ENCODE measurements around the gene IFNE.

IFNE gene, protein sequence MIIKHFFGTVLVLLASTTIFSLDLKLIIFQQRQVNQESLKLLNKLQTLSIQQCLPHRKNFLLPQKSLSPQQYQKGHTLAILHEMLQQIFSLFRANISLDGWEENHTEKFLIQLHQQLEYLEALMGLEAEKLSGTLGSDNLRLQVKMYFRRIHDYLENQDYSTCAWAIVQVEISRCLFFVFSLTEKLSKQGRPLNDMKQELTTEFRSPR

DNA sequence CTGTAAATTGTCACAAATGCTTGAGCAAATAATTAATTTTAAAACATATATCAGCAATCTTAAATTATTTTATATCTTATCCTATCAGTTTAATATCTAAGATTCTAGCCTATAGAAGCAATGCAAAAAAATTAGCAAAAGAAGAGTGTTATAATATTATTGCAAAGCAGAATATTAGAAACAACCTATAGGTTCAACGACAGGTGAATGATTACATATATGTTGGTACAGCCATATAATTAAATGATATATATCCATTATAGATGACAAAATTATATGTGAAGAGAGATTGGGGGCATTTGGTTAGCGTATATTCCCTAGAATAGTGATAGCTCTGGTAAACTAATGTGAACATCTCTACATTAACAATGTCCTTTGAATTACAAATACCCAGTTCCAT, at the start of gene IFNE:
IFNE (minus strand) TSS at position 101 of the 400 bp plus-strand sequence. CDS start 619 bp downstream, outside the sequence.
- no peak for DNase-seq (ENCODE audit: low read depth)

DNA sequence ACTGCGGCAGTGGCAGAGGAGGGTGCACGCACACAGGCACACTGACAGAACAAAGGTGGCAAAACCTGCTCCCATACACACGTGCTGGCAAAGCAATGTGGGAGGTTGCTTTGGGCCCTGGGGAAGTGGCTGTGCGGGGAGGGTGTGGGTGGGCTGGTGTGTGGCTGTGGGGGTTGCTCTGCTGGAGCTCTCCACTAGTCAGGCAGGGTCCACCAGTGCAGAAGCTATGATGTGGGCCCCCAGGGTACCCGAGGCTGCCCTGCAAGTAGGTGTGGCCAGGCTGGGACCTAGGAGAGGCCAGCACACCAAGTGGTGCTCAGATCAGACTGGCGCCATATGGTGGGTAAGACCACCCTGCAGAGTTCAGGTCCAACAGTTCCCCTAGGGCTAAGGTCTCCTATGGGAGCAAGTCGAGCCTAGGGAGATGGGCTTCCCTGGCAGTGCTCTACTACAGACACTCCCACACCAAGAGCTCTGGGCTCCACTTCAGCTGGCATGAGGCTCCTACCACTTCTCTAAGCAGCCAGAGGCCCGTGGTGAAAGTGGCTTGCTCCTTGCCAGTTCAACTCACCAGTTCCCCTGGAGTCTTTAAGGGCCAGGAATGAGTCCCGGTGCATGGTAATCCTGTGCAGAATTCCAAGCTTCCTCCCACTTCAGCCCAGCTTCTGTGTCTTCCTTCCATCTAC, 46.2 kb upstream of the IFNE start:
- DNase-seq (ENCODE audit: low read depth) = no peak

DNA sequence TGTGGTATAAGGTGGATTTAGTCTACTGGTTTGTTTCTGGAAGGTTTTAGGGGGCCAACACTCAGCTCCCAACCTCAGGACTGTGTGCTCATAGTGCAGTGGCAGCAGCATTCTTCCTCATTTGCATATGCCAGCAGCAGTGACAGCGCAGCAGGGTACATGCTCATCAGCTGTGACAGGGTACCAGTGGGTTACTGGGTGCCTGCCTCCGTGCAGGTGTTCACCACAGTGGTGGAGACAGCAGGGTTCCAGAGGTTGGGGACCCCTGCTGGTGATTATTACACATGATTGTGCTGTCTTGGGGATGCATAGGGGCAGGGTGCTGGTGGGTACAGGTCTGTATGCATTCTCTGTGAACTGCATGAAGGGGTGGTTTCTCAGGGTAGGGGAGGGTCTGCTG, 45.5 kb upstream of the IFNE start:
- DNase-seq (ENCODE audit: low read depth) = no peak

DNA sequence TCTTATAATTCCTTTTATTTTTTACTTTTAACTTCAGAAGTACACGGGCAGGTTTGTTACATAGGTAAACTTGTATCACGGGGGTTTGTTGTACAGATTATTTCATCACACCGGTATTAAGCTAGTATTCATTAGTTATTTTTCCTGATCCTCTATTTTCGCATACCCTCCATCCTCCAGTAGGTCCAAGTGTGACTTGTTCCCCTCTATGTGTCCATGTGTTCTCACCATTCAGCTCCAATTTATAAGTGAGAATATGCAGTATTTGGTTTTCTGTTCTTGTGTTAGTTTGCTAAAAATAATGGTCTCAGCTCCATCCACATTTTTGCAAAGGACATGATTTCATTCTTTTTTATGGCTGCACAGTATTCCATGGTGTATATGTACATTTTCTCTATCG, 43.1 kb upstream of the IFNE start:
- DNase-seq (ENCODE audit: low read depth) = no peak

DNA sequence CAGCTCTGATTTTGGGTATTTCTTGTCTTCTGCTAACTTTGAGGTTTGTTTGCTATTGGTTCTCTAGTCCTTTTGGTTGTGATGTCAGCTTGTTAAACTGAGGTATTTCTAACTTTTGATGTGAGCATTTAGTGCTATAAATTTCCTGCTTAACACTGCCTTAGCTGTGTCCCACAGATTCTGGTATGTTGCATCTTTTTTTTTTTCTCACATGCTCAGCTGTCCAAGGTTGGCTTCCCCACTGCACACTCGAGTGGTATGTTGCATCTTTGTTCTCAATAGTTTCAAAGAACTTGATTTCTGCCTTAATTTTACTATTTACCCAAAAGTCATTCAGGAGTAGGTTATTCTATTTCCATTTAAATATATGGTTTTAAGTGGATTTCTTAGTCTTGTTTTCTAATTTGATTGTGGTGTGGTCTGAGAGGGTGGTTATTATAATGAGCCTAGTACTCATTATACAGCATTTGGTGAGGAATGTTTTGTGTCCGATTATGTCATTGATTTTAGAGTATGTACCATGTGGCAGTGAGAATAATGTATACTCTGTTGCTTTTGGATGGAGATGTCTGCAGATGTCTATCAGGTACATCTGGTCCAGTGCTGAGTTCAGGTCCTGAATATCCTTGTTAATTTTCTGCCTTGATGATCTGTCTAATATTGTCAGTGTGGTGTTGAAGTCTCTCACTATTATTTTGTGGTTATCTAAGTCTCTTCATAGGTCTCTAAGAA, 42.2 kb upstream of the IFNE start:
- DNase-seq (ENCODE audit: low read depth) = no peak

DNA sequence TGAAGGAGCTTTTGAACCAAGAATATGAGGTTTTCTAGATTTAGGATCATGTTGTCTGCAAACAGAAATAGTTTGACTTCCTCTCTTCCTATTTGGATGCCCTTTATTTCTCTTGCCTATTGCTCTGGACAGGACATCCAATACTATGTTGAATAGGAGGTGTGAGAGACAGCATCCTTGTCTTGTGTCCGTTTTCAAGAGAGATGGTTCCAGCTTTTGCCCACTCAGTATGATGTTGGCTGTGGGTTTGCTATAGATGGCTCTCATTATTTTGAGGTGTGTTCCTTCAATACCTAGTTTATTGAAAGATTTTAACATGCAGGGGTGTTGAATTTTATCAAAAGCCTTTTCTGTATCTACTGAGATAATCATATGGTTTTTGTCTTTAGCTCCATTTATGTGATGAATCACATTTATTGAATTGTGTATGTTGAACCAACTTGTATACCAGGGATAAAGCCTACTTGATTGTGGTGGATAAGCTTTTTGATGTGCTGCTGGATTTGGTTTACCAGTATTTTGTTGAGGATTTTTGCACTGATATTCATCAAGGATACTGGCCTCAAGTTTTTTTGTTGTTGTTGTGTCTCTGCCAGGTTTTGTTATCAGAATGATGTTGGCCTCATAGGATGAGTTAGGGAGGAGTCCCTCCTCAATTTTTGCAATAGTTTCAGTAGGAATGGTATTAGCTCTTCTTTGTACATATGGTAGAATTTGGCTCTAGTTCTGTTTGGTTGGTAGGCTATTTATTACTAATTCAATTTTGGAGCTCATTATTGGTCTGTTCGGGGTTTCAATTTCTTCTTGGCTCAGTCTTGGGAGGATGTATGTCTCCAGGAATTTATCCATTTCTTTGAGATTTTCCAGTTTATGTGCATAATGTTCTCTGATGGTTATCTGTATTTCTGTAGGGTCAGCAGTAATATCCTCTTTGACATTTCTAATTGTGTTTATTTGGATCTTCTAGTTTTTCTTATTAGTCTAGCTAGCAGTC, 41.2 kb upstream of the IFNE start:
- DNase-seq (ENCODE audit: low read depth) = no peak

DNA sequence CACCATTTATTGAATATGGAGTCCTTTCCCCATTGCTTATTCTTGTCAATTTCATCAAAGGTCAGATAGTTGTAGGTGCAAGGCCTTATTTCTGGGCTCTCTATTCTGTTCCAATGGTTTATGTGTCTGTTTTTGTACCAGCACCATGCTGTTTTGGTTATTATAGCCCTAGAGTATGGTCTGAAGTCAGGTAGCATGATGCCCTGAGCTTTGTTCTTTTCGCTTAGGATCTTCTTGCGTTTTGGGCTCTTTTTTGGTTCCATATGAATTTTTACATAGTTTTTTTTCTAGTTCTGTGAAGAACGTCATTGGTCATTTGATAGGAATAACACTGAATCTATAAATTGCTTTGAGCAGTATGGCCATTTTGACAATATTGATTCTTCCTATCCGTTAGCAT, 40.2 kb upstream of the IFNE start:
- DNase-seq (ENCODE audit: low read depth) = no peak

DNA sequence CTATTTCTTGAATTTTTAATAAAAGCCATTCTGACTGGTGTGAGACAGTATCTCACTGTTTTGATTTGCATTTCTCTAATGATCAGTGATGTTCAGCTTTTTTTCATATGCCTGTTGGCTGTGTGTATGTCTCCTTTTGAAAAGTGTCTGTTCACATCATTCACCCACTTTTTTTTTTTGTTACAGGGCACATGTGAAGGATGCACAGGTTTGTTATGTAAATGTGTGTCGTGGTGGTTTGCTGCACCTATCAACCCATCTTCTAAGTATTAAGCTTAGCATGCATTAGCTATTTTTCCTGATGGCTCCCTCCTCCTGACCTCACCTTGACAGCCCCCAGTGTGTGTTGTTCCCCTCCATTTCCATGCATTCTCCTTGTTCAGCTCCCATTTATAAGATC, 39.3 kb upstream of the IFNE start:
- no peak for DNase-seq (ENCODE audit: low read depth)

DNA sequence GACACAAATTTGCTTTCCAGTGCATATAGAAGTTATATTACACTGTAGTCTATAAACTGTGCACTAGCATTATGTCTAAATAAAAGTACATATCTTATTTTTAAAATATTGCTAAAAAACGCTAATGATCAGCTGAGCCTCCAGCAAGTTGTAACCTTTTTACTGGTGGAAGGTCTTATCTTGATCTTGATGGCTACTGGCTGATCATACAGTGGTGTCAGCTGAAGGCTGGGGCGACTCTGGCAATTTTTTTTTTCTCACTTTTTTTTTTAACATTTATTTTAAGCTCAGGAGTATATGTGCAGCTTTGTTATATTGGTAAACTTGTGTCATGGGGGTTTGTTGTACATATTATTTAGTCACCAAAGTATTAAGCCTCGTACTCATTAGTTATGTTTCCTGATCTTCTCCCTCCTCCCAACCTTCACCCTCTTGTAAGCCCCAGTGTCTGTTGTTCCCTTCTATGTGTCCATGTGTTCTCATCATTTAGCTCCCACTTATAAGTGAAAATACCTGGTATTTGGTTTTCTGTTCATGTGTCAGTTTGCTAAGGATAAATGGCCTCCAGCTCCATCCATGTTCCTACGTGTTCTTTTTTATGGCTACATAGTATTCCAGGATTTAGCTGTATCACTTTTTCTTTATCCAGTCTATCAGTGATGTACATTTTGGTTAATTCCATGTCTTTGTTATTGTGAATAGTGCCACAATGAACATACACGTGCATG, 38.6 kb upstream of the IFNE start:
- DNase-seq (ENCODE audit: low read depth) = no peak

DNA sequence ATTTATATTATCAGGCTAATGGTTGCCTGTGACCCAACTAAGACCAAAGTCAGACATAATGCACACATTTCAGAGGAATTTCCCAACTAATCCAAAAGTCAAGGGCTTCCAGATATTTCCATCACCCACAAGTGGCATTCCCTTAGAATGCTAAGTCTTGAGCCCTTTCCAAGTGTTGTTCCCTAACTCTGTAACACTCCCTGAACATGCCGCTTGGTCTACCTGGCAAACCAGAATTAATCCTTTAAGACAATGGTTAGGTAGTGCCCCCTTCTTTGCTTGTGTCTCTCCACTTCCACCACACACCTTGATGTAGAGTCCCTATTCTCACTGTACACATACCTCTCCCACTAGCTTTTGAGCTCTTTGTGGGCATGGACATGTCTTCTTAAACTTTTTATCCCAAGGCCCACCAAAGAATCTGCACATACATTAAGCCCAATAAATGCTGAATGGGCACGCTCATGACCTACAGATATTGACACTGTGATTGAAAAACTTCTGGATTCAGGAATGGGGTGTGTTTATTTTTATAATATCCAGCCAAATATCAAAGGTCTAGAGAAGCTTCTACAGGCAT, 37.8 kb upstream of the IFNE start:
- no peak for DNase-seq (ENCODE audit: low read depth)

DNA sequence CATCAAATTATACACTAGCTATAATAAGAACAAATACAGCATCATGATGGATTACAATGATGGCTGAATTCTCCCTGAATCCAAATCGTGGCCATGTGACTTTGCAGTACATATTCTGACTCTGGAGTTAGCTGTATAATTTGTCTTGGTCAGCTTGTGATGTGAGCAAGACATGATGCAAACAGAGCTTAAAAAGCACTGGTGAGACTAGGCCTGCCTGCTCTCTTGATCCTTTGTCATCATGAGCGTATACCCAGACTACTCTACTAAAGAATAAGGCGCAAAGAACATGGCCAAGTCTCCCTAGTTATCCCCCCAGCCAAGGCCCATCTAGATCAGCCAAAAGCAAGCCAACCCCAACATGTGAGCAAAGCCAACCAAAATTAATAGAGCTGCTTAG, 34.7 kb upstream of the IFNE start:
- DNase-seq (ENCODE audit: low read depth) = no peak

DNA sequence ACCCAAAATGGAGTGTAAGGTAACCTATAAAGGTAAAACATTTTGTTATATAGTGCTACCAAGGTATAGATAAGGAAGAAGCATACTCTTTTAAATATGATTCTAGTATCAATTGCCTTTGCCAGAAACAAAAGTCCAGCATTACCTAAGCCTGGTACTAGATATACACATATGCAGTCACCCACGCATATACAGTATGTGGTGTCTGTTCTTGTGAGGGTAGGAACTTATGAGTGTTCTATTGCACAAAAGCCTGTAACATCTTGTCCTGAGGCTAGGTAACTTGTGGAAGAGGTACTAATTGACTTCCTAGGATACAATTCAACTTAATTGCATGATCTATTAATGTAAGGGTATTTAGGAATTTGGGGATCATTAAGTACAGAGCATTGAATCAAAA, 31.3 kb upstream of the IFNE start:
- no peak for DNase-seq (ENCODE audit: low read depth)

DNA sequence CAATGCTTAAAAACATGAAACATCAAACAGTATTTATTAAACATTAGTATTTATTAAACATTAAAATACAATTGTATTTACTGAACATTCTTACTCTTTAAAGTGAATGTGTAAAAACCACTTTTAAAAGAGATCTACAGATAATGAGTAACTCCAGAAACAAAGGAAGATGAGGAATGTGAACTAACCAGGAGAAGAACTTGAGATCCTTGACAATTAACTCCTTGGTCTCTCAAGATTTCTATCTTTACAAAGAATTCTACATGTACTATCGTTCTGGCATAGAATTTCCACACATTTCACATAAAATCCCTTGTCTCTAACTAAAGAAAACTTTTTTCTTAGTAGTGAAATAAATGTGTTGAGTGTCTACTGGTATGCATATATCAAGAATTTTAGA, 28.7 kb upstream of the IFNE start:
- DNase-seq (ENCODE audit: low read depth) = no peak

DNA sequence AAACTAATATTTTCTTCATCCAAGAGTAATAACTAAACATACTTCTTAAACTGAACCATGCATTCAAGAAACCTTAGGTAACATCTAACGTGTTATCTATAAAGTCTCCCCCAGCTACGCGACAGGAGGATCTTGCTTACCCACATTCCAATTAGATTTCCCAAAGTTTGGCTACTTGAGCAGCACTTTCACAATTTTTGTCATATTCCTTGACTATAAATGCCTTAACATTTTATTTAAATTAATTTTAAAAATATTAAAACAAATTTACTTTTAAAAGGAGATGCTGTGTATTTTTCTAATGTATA, 25.3 kb upstream of the IFNE start:
- no peak for DNase-seq (ENCODE audit: low read depth)

DNA sequence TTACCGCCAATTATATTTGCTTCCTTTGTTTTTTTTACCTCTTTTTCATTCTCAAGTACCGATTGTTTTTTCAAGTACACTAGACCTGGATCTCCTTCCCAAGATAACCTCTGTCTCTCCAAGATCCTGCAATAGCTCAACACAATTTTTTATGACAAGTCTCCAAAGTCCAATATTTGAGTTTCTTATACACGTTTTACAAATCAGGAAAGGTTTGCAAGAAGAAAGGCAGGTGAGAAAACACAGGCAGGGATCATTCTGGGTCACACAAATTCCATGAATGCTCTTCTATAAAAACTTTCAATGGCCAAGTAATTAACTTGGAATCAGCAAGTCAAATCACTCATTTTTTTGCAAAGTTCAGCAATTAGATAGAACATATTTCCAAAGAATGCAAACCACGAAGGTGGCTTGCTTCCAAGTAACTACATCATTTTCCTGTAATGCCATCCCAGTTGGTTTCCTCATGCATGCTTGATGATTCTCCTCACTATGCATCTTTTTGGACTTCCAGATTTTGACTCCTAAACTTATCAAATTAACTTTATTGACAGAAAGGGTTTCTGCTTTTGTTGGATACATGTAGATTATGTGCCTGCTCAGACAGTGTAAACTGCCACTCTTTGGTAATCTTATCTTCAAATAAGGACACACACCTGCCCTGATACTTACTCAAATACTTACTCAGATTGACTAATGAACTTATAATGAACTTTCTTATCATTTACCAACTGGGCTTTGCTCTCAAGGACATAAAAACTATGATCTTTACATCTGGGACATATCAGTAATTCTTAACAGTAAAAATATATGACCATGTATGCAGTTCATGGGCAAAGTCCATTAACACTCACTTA, 24.7 kb upstream of the IFNE start:
- DNase-seq (ENCODE audit: low read depth) = peak; percentile 83

DNA sequence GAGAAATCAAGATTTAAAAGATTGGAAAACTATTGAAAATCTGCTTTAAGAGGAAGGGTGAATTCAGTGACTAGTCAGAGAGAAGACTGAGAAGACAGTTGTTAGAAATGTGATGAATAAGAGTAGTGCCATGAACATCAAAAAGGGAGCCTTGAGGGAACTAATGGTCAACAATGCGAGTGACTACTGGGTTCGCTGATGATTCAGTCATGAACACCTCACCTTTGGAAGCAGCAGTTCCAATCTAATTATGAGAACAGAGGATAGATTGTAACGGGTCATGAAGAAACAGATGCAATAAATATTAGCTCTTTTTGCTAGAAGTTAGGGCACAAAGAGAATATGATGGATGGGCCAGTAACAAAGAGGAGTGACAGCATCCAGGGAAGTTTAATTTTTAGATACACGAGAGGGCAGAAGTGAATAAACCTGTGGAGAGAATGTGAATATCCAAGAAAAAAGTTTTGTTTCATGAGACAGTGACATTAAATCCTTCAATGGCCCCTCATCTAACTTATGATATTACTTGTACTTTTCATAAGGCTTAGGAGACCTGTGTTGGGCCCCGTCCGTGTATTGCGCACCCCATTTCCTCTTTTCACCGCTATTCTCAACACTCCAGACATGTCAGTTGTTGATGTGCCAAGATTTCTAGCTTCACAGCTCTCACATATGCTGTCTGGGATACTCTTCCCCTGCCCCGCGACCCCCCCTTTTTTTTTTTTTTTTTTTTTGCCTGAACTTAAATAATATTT, 23.5 kb upstream of the IFNE start:
- no peak for DNase-seq (ENCODE audit: low read depth)

DNA sequence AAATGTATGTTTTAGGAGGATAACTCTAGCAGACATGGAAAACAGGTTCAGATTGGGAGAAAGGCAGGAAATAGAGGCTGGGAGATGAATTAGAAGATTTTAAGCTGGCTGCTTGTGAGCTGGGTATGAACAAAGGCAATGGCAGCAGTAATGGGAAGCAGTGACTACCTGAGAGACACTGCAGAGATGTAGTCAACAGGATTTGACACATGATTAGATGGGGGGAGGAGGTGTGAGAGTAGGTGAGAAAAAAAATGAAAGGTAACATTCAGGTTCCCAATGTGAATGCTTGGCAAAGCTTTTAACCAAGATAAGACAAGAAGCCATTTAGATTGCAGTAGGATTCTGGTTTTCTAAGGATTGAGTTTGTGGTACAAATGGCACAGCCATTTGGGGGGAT, 22.8 kb upstream of the IFNE start:
- no peak for DNase-seq (ENCODE audit: low read depth)

DNA sequence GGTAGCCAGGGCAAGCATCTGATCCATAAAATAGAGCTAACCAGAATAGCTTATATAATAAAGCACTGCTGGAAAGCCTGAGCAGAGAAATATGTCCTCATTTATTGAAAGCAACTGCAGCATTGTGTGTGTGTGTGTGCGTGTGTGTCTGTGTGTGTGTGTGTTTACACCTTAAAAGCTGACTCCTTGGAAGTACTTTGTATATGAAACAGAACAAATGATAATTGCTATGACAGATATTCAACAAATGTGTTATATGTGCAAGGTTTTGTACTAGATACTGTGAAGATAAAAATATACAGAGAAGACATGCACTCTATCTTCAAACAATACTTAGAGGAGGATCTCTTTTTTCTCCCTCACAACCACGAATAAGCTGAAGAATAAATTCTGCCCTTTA, 22.0 kb upstream of the IFNE start:
- no peak for DNase-seq (ENCODE audit: low read depth)

DNA sequence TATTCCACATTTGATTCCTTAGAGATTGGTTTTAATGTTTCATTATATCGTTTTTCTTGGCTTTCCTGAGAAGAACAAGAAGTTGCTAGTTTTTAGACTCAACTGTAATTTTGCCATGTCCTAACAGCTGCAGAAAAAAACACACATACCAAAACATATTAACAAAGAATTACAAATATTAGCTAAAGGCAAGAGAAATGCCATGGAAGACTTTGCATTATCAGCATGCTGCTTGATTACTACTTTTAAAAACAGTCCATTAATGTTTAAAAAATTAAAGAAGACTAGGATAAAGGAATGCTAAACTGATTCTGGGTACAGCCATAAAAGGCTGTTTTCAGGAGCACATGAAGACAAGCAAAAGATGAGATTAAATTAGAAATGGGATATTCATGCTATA, 20.5 kb upstream of the IFNE start:
- no peak for DNase-seq (ENCODE audit: low read depth)

DNA sequence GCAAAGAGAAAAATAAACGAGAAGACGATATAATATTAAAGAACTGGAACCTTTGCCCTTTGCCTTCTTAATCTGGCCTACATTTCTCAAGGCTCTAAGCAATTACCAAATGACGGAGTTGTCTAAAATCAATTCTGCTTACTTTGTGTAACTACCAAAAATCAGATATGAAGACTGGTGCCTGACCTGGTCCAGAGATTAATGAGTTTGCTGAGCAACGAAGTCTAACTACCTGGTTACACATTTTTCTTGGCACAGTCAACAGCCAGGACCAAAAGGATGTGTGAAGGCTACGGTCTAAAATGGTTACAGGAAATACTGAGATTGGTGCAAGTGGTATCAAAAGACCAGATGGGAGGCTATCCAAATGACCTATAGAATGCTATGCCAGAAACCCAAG, 17.8 kb upstream of the IFNE start:
- DNase-seq (ENCODE audit: low read depth) = no peak

All from non-pigmented ciliary epithelial cell (primary cell).